ENCODE results near the gene KIF3B. TPM values are rescaled to one million over a fixed set of nuclear protein-coding genes. Genes with fewer than 3 reads are reported as not detected.
"Not testable (repeated sequence)": the region's sequence is repeated elsewhere in the genome, so short reads cannot be mapped to it uniquely, and the experiment has no call there.

KIF3B gene
- total RNA-seq, 1 donor from 2014 or later: 19.0 TPM

- no peak for TF ChIP-seq CTCF (conservative IDR thresholded peaks at IDR 0.05; ENCODE audit: low read depth, low read length)
- no peak overlapping the region for H3K4me3 ChIP-seq (ENCODE audit: low read depth, low read length)
- DNase-seq (ENCODE audit: low read depth): no peak
These were observed 42.9 kb downstream of the KIF3B start for GRCh38 chr20:32320305-32320704.

- DNase-seq (ENCODE audit: low read depth): no peak
- no peak for TF ChIP-seq CTCF (conservative IDR thresholded peaks at IDR 0.05; ENCODE audit: low read depth, low read length)
These were observed 43.9 kb downstream of the KIF3B start for GRCh38 chr20:32321390-32321789.

GRCh38 chr20:32322260-32322659, 44.8 kb downstream of the KIF3B start:
- not testable (repeated sequence) for DNase-seq (ENCODE audit: low read depth); H3K4me3 ChIP-seq (ENCODE audit: low read depth, low read length)

More at GRCh38 chr20:32321390-32321789, 43.9 kb downstream of the KIF3B start:
- no peak overlapping the region for H3K4me3 ChIP-seq (ENCODE audit: low read depth, low read length)

GRCh38 chr20:32323761-32324160, 46.3 kb downstream of the KIF3B start:
- not testable (repeated sequence) for DNase-seq (ENCODE audit: low read depth); H3K4me3 ChIP-seq (ENCODE audit: low read depth, low read length)

- H3K4me3 ChIP-seq (ENCODE audit: low read depth, low read length): no peak overlapping the region
- DNase-seq (ENCODE audit: low read depth): no peak
- no peak for TF ChIP-seq CTCF (conservative IDR thresholded peaks at IDR 0.05; ENCODE audit: low read depth, low read length)
These were observed 48.5 kb downstream of the KIF3B start for GRCh38 chr20:32325706-32326503.

- DNase-seq (ENCODE audit: low read depth): no peak
- no peak overlapping the region for H3K4me3 ChIP-seq (ENCODE audit: low read depth, low read length)
- no peak for TF ChIP-seq CTCF (conservative IDR thresholded peaks at IDR 0.05; ENCODE audit: low read depth, low read length)
These were observed 49.0 kb downstream of the KIF3B start for GRCh38 chr20:32326504-32326845.

GRCh38 chr20:32327087-32327681, 49.7 kb downstream of the KIF3B start:
- DNase-seq (ENCODE audit: low read depth): peak; percentile 61
- TF ChIP-seq CTCF (conservative IDR thresholded peaks at IDR 0.05; ENCODE audit: low read depth, low read length): no peak

More at GRCh38 chr20:32327087-32327681, 49.7 kb downstream of the KIF3B start:
- no peak overlapping the region for H3K4me3 ChIP-seq (ENCODE audit: low read depth, low read length)

All from epithelial cell of proximal tubule (primary cell).